GM18498 (cell line): Measurements from ENCODE around the gene PLRG1.
"Not testable (repeated sequence)": the region's sequence is repeated elsewhere in the genome, so short reads cannot be mapped to it uniquely, and the experiment has no call there.

Experiments
- ATAC-seq: cut with Tn5 transposase; IDR thresholded peaks from one replicate; pipeline ENCODE4 v1.9.1; 2021; ENCODE audit warnings: mild to moderate bottlenecking, moderate library complexity; ENCODE audit not compliant: unreplicated experiment

PLRG1 gene

DNA sequence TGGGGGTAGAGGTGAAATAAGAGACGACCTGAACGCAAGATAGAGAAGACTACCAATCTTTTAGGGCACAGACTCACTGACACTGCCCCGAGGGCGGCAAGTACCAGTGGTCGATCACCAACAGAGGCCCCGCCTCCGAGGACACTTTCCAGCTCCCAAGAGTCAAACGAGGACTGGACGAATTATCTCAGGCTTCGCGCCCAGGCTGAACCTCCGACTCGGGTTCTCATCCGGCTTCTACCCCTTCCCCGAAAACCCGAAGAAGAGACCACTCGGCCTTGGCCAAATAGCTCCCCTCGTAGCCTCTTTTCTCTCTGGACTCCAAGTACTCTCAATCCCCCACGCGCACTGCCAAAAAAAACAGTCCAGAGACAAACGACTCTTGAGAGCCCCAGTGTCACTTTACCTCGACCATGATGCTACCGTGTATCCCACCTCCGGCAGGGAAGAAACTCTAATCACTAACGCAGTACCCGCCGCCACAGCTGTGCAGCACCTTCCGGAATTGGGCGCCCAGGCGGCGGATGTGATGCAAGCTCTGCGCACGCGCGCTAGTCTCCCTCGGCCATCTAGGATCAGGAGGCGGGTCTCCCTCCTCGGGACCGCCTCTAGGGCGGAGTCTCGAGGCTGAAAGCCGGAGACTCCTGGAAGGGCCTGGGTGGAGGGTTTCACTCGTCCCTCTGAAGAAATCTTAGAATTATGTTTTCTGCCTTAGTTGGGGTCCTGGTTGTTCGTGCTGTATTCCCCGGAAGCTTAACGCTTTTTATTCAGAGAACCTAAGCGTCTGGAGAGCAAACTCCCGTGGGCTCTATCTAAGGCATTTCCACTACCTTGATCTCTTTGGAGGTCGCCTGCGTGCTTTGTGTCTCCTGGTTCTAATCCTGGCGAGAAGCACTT is at the start of gene PLRG1:
Gene PLRG1 (minus strand): TSS at position 507 of the 897 bp plus-strand sequence. CDS start 92 bp downstream, at position 415.
- ATAC-seq, result peak; percentile 99

DNA sequence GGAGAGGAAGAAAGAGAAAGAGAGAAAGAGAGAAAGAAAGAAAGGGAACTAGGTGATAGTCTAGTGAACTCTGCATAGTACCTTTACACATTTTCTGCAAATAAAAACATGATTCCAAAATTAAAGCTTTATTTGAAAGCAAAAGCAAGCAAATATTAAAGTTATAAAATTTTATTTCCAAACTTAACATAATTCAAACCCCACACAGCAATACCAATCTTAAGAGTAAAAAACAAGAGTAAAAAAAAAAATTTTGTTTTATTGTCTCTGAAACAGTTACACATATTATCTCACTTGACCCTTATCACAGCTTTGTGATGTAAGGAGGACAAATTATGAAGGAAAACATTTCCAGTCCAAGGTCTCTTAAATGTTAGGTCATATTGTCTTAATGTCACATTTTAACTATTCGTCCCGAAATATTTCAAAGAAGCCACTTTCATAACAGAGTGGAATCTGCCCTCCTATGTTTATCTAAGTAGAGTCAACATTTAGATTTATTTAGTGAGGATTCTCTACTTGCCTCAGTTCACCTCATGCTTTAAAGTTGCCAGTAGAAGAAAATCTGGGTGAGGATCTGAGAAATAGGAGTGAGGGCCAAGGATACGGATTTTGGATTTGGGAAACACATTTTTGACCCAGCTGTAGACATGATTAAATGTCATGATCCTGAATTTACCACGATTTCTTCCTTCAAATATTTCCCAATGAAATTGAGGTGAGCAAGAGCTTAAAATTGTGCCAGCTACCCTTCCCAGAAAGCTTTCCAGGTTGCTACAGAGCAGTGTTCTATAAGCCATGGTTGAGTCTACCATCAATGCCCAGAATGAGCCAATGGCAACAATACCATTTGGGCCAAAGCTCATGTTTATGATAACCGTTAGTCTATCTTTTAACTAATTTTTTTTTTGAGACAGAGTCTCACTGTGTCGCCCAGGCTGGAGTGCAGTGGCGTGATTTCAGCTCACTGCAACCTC is 47.9 kb upstream of the PLRG1 start:
- no peak for ATAC-seq

DNA sequence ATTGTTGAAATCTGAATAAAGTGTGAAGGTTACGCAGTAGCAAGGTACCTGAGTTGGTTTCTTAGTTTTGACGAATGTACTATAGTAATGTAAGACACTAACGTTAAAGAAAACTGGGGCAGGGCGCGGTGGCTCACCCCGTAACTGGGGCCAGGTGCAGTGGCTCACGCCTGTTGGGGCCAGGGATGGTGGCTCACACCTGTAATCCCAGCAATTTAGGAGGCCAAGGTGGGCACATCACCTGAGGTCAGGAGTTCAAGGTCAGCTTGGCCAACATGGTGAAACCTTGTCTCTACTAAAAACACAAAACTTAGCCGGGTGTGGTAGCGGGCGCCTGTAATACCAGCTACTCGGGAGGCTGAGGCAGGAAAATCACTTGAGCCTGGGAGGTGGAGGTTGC is 47.1 kb upstream of the PLRG1 start:
- not testable (repeated sequence) for ATAC-seq

DNA sequence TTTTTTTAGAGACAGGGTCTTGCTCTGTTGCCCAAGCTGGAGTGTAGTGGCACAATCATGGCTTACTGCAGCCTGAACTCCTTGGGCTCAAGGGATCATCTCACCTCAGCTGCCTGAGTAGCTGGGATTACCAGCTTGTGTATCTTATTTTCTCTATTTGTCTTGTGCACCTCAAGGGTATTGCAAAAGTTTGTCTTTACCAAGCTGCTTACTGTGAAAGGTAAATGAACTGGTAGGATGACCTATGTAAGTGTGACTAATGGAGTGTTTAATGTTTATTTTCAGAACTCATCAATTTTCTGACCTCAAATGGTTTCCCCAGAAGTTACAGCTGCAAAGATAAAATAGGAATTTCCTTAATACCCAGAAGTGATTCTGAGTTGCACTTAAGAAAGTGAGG is 45.6 kb upstream of the PLRG1 start:
- ATAC-seq, result no peak

DNA sequence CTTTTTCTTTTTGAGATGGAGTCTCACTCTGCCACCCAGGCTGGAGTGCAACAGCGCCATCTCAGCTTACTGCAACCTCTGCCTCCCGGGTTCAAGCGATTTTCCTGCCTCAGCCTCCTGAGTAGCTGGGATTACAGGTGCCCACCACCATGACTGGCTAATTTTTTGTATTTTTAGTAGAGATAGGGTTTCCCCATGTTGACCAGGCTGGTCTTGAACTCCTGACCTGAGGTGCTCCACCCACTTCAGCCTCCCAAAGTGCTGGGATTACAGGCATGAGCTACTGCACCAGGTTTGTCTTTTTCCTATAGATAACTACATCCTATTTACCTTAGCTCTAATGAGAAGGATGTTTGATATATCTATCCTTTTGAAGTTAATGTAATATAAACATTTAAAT is 44.1 kb upstream of the PLRG1 start:
- not testable (repeated sequence) for ATAC-seq

DNA sequence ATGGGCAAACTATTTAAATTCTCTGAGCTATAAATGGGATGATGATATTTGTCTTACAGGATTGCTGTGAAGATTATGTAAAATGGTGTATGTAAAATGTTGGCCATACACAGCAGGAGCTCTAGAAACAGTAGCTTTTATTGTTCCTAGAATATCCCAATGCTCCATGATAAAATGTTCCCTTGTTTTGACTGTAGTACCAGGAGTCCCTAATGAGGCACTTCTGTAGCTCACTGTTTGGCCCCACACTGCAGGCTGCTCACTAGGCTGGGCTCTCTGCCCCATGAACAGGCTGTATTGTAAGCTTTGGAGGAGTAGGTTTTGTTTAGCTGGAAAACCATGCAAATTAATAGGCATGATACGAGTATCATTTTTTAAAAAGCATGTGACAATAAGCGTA is 43.7 kb upstream of the PLRG1 start:
- no peak for ATAC-seq

DNA sequence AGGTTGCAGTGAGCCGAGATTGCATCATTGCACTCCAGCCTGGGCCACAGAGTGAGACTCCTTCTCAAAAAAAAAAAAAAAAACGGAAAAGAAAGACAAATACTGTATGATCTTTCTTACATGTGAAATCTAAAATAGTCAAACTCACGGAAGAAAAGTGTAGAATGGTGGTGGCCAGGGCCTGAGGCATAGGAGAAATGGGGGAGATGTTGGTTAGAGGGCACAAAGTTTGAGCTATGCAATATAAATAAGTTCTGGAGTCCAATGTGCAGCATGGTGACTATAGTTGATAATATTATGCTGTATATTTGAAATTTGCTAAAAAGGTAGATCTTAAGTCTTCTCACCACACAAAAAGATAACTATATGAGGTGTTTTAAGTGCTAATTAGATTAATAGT is 41.7 kb upstream of the PLRG1 start:
- no peak for ATAC-seq

DNA sequence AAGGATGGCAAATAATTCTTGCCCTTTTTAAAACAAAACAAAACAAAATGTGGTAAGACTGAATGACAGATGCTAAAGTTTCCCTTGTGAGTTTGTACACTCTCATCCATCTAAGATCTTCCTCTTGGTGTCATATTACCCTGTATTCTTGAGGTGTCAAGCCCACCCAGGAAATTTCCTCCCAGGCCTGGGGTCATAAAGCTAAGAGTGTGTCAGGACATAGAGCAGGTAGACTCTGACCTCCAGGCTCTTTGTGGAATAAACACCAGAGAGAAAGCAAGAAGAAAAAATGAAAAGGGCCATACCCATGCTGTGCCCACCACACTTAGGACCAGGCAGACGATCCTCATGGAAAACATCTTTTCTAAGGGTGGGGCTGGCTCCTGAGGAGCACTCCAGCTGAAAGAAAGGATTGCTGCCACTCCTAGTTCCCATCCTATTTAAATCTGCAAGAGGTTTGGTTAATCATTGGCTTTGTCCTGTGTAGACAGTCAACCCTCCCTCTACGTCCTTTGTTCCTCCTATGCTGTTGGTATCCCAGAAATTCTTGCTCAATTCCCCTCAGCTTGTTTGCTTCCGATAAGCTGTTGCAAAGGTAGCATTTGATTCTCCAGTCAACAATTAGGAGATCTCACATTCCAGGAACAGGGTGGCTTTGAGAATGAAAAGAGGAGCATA is 40.3 kb upstream of the PLRG1 start, which contains the start of gene FGA:
Gene FGA (minus strand): TSS at position 414 of the 678 bp plus-strand sequence. CDS start 55 bp downstream, at position 359.
- no peak for ATAC-seq

DNA sequence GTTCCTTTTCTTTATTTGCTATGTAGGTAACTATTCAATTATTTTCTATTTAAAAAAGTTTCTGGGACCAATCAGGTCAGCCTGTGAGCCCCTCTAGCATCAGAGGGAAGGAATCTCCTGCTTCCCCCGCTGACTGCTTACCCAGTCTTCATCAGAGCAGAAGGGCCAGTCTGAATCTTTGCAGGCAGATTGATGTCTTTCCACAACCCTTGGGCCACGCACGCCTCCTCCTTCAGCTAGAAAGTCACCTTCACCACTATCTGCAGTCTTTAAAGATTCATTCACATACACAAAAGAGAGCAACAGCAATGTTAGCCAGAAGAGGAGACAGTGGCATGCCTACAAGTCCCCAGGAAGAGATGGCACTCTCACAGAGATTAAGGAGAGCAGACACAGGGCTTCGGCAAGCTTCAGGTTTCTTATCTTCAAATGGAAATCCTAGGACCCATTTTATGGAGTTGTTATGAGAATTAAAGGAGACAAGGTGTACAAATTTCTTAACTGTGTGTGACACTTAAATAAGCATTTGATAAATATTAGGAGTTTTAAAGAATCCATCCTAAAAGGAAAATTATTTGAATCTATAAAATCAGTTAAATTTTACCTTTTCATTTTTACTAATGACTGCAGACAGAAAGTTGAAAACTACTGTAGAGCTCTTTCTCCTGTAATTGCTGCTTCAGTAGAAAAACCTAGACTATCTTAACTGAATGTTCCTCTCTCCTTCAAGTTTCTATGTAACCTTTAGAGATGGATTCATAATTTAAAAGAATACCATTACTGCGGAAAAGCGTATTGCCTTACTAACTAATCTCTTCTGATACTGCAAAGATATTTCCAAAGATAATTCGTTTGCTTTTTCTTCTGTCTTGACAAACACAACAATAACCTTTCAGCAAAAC is 39.3 kb upstream of the PLRG1 start:
- no peak for ATAC-seq

DNA sequence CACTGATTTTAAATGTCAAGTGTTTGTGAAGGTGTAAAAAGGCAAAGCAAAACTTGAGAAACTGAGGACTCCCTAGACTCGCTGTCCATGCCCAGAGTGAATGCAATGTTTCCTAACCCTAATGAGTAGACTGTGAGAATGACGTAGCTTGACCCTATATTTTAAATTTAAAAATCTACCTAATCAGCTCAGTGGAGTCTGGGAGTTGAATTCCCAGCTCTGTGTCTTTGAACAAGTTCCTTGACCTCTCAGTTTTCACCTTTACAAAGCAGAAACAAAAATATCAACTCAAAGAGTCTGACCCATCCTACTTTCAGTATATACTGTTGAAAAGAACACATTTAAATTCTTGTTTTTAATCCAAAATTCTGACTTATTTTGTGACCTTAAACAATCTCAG is 38.0 kb upstream of the PLRG1 start:
- ATAC-seq, result no peak

DNA sequence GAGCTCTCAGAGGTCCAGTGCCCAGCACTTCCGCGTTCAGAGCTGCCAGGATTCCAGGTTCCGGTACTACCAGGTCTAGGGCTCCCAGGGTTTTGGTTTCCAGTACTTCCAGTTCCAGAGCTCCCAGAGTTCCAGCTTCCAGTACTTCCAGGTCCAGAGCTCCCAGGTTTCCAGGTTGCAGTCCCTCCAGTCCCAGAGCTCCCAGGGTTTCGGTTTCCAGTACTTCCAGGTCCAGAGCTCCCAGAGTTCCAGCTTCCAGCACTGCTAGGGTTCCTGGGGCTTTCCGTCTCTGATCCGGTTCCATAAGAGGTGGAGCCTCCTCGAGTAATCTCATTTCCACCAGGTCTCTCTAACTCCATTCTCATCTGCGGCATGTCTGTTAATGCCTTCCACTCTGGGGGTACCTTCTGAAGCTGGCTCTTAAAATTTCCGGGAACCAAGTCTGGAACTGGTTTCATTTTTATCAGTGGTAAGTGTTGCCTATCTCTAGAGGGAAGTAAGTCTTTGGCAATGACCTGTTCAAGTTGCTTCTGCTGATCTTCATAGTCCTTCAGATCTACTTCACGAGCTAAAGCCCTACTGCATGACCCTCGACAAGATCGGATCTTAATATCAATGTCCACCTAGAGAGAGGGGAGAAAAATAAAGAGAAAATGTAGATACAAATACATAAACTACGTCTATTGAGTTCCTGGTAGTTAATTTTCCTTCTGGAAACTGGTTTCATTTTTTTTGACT is 36.3 kb upstream of the PLRG1 start:
- no peak for ATAC-seq

DNA sequence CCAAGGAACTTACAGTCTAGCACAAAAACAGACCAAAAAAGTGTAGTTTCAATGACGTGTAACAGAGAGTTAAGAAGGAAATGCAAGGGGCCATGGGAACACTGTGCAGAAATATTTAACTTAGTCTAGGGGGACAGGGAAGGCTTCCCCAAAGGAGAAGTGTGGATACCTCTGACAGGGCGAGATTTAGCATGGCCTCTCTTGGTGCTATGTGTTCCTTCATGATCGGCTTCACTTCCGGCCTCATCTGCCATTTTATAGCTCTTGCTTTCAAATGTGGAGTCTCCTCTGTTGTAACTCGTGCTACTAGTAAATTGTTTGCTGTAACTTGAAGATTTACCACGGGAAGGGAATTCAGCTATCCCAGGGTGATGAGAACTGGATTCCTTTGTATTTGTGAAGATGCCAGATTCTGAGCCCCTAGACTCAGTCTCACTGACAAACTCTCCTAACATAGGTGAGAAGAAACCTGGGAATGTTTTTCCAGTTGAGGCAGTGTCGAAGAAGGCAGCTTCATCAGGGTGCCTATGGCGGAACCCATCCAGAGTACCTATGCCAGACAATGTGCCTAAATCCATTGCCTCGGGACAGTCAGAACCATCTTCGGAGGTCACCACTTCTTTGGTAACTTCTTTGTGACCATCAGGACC is 35.3 kb upstream of the PLRG1 start:
- ATAC-seq, result no peak

DNA sequence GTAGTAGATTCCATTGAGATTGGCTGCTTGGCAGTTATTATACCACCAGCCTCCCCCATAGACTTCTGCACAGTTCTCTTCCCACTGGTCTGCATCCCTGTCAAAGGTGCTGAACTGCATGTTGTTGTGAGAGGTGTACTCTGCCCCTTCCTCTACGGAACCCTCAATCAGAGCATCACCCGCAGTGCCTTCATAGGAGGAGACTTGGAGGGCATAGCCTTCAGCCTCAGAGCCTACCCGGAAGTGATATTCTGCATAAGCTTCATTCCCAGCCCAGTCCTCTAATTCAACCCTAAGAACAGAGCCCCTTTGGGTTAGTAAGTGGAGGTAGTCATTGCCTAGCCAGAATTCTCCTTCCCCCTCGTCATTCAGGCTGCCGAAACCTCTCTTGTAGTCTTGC is 34.1 kb upstream of the PLRG1 start:
- no peak for ATAC-seq

DNA sequence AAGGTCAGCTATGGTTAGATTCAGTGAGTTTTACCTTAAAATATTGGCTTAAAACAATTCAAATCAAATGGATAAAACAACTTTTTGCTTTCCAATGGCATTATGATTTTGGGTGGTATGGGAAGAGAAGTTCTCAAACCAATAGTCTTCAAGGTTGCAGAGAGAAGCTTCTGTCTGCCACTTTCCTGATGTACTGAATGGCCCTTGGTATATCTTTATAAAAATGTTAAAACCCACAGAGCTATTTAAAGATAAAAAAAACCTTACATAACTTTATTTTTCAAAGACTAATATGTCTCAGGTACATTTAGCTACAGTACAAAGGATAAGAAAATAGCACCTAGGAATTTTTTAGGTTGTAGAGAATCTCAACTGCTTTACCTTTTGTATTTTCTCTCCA is 33.5 kb upstream of the PLRG1 start:
- ATAC-seq, result no peak

DNA sequence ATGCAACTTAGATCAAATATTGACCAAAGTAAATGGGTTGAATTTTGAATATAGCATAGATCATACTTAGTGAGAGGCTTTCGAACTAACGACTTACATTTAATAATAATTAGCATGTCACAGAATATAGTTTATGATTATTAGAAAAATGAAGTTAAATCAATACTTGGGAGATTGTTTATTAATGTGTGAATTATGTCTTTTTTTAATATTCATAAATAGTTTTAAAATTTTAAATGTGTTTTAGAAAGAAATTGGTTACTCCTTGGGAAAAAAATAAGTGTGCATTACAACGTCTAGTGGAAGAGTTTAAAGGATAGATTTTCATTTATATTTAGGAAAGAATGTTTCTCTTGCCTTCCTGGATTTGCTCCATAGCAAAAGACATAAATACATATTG is 33.0 kb upstream of the PLRG1 start:
- no peak for ATAC-seq

DNA sequence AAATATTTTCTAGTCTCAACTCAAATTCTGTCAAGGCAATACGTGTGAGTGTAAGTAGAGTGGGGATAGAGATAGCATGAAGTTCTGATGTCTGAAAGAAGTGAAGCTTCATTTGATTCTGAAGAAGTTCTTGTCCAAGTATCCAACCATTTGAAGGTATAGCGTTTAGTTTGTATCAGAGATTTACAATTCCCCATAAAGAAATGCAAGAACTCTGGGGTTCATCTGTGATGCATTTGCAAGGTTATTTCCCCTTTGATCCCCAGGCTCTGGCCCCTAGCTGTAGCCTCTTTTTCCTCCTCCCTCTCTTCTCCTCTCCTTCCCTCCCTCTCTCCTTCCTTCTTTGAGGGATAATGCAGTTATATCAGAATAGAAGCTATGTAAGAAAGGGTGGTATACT is 32.5 kb upstream of the PLRG1 start:
- no peak for ATAC-seq

DNA sequence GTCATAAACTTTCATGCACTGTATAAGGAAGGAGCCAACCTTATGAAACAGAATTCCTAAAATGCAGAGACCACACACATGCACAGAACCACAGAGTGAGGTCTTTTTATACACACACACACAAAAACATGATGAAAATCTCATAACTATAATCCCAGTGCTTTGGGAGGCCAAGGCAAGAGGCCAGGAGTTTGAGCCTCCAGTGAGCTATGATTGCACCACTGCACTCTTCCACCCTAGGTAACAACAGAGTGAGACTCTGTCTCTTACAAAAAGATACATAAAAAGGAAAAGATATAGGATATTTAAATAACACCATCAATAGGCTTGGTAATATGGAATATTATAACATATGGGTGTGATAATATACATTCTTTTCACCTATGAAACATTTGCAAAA is 29.7 kb upstream of the PLRG1 start:
- no peak for ATAC-seq

DNA sequence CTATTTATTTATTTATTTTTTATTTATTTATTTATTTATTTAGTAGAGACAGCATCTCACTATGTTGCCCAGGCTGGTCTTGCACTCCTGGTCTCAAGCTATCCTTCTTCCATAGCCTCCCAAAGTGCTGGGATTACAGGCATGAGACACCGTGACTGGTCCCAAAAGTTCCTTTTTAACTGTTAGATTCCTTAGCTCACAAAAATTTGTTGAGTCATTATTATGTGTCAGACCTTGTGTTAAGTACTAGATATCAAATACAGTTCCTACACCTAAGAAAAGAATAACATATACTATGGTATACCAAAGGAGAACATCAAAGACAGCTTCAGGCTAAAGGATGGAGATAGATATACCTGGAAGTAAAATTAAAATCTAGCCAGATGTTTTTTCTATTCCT is 28.7 kb upstream of the PLRG1 start:
- no peak for ATAC-seq

DNA sequence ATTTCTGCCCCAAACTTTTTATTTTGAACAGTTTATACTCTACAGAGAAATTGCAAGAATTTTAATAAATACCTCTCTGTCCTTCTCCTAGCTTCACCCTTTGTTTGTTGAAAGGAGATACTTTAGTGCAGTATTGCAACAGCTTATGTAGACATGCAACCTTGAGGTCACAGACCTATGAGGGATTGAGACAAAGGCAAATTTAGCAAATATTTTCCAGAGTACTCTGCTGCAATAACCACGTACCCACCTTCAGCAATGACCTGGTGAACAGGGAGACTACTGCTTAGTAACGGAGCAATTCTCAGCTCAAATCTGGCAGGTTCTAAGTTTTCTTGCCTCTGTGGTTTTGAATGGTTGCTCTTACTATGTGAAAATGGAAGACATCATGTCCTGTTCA is 27.1 kb upstream of the PLRG1 start:
- ATAC-seq, result no peak
